ENCODE measurements around the gene UROS. TPM values are rescaled to one million over a fixed set of nuclear protein-coding genes. Genes with fewer than 3 reads are reported as not detected.

The UROS gene
- 57.1 to 63.3 TPM (median 59.2 TPM) in 5 replicates for total RNA-seq (2022; extraction: Qiagen RNA extraction)

GRCh38 chr10:125822878-125823662 lies at the start of gene UROS, which contains the start of gene BCCIP:
UROS (minus strand) TSS chr10:125823258; CDS start chr10:125816499, 6,759 bp downstream.
BCCIP (plus strand) TSS chr10:125823546; CDS start chr10:125823558, 12 bp downstream.

GRCh38 chr10:125775491-125776106 lies 47.5 kb downstream of the UROS start, which contains the start of gene MMP21:
MMP21 (minus strand) TSS chr10:125775821; CDS start chr10:125775821, 0 bp downstream.

Other genes with a start within 250 kb of the UROS start
- not detected in 5 replicates for gene TEX36, start 140.1 kb downstream of the UROS start, total RNA-seq (2022; extraction: Qiagen RNA extraction)
- gene EDRF1, start 103.5 kb downstream of the UROS start, total RNA-seq (2022; extraction: Qiagen RNA extraction), result 14.0 to 19.0 TPM (median 16.8 TPM) in 5 replicates
- gene MMP21, start 47.4 kb downstream of the UROS start, total RNA-seq (2022; extraction: Qiagen RNA extraction), result 0.04 to 0.06 TPM in 2 of 5 replicates, not detected in the others
- 108 to 147 TPM (median 109 TPM) in 5 replicates for gene BCCIP, start 288 bp upstream of the UROS start, total RNA-seq (2022; extraction: Qiagen RNA extraction)
- gene DHX32, start 58.0 kb upstream of the UROS start, total RNA-seq (2022; extraction: Qiagen RNA extraction), result 32.7 to 44.0 TPM (median 42.2 TPM) in 5 replicates
- 2.5 to 4.0 TPM (median 2.8 TPM) in 5 replicates for gene FANK1, start 73.3 kb upstream of the UROS start, total RNA-seq (2022; extraction: Qiagen RNA extraction)

Data from A549 treated with CORT108297 at 1 μM for 4 hours (cell line).